GM19455 (cell line): Measurements from ENCODE around the gene PA2G4.
A peak's percentile ranks its signal among the peaks of the same experiment; 100 is the strongest.

Experiments used
- ATAC-seq: cut with Tn5 transposase; IDR thresholded peaks from one replicate; pipeline ENCODE4 v1.9.1; 2021; ENCODE audit not compliant: unreplicated experiment

Gene PA2G4

DNA sequence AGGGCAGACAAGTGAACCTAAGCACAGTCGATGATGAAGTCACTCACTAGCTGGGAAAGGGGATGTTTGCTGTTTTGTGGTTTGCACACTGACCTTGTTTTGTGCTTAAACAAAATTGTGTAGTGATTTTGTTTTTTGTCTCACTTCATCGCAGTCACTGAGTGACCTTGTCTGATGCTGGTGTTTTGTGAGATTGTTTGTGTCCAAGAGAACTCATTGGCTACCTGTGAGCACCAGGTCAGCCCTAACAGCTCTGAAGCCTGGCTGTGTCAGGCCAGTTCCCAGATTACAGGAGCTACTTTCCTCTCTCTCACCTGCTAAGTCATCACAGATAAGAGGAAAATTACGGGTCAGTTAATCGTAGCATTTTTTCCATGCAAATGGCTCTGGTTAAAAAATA, 19.8 kb downstream of the PA2G4 start:
- ATAC-seq = no peak

DNA sequence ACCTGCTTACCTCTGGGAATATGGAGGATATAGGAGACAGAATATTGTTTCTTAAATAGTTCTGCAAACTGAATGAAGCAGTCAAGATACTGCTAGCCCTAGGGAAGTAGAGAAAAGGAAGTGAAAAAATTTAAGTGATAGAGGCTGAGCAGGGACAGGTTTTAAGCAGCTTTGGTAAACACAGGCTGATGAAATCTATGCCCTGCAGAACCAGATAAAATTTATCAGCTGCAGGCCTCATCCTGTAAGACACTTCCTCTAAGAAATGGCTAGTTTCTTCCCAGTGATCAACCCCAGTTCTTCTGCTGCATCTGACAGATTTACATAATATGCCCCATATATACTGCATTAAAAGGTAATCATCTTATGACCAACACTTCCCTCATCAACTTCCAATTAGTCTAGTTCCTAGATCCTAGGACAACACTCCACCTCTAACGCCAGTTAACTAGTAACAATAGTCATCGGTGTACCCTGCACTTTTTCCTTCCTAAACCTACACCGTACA, 22.4 kb downstream of the PA2G4 start:
- no peak for ATAC-seq

DNA sequence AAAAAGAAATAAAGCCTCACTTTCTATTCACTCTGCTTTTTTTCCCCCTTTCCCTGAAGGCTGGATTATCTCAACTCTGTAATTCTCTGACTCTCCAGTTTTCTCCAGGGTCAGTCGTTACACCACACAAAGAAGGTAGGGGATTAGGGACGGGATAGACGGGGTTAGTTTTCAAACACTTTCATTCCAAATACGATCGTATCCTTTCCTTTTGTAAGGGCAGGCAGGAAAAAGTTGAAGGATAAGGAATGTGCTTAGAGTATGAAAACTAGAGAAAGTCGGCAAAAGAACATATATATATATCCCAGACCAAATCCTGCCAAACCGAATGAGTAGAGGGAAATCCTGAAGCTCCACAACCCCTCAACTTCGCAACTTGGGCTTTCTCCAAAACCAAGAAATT, 23.1 kb downstream of the PA2G4 start:
- ATAC-seq = no peak

DNA sequence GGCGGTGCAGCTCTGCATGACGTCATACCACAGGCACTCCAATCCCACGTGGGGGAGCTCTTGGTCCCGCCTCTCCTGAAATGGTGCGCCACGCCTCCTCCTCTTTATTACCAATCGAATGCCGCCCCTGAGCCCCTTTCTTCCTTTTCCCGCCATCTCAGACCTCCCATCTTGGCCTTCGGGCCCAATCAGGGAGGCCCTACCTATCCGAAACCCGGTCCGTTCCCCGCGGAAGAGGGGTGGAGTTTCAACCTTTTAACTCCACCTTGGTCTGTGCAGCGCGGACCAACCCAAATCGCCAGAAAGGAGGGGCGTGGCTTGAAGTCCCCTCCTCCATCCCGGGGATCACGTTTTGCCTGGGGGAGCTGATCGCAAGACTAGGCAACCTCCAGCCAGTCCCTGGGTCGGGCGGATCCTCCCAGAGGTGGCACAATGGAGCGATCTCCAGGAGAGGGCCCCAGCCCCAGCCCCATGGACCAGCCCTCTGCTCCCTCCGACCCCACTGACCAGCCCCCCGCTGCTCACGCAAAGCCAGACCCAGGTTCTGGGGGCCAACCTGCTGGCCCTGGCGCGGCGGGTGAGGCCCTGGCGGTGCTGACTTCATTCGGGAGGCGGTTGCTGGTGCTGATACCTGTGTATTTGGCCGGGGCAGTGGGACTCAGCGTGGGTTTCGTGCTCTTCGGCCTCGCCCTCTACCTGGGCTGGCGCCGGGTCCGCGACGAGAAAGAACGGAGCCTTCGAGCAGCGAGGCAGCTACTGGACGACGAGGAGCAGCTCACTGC, 23.7 kb downstream of the PA2G4 start, which contains the start of gene ESYT1:
ESYT1 (plus strand) TSS at position 380 of the 782 bp plus-strand sequence; CDS start at position 433, 53 bp downstream.
- ATAC-seq = peak; percentile 84

DNA sequence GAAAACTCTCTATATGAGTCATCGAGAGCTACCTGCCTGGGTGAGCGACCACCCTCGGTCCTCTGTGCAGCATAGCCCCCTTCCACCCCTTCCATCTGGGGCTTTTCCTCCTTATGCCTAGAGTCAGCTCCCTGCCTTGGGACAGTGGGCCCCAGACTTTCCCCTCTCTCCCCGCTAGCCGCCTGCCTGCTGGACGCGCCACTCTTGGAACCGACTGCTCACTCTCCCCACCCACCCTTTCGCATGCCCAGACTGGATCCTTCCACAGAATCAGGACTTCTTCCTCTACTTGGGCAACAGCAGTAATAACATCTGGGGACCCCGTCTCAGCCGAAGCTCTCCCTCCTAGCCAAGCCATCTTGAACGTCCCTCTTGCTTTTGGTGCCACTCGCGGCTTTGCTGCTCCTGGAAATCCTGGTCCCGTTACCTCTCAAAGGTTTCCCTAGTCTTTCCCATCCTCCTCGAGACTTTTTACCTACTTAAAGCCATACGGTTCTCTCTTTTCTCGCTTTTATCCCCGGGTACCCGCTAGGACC, 24.4 kb downstream of the PA2G4 start:
- ATAC-seq = no peak

DNA sequence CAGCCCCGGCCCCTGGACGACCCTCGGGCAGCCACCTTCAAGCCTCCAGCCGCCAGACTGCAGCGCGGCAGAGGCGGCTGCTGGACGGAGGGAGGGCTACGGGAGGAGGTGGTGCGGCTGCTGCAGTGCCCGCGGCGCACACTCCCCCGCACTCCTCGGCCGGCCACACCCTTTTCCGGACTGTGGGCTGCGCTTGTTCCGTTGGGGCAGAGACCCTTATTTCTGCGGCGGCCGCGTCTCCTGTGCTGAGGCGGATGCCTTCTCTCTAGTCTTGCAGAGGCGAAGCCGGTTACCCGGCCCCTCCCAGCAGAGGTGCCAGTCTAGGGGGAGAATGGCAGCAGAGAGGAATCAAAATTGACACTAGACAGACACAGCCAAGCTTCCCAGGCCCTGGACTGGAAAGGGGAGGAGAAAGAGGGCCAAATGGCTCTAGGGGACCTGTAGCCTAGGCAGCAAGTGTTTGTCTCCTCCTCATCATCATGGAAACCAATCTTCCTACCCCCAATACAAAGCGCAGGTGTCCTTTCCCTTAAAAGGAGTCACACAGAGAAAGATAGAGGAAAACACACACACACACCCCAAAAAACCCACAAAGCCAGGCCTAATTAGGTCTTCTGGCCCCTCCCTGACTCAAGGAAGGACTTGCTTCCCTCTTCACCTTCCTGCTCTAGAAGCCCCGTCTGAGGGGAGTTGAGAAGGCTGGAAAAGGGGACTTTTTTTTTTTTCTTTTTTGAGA, 25.0 kb downstream of the PA2G4 start:
- ATAC-seq = peak; percentile 39

DNA sequence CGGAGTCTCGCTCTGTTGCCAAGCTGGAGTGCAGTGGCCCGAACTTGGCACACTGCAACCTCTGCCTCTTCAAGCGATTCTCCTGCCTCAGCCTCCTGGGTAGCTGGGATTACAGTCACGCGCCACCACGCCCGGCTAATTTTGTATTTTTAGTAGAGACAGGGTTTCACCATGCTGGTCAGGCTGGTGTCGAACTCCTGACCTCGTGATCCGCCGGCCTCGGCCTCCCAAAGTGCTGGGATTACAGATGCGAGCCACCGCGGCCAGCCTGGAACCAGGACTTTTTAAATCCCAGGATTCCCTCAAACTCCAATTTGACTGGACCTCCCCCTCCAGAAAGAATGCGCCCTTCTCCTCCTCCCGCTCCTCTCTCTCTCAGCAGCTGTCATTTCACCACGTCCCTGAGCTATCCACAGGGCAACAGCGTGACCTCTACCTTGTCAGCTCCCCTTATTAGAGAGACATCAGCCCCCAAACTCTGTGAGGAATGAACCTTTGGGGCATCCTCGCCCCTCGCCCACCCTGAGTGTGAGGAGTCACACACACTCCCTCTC, 25.7 kb downstream of the PA2G4 start:
- ATAC-seq = no peak

DNA sequence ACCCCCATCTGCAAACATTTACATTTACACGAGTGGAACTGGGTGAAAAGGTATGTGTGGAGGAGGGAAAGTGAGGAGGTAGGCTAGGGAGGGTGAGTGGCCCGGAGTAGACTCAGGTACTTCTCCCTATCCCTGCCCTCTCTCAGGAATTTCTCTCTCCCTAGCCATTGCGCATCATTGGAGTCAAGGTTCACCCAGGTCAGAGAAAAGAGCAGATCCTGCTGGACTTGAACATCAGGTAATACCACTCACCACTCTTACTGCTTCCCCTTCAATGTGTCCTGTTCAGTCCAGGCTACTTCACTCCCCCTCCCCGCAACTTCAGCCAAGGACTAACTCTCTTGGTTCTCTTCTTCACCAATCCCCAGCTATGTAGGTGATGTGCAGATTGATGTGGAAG, 26.5 kb downstream of the PA2G4 start:
- no peak for ATAC-seq

DNA sequence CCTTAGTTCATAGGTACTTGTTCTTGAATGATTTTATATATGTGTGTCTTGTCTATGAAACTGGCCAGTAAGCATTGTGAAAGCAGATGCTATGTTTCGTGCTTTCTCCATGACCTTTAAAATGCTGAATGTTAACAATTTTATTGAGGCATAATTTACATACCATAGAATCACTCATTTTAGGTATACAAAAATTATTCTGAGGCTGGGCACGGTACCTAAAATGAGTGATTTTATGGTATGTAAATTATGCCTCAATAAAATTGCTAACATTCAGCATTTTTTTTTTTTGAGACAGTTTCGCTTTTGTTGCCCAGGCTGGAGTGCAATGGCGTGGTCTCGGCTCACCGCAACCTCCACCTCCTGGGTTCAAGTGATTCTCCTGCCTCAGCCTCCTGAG, 30.5 kb downstream of the PA2G4 start:
- ATAC-seq = no peak

DNA sequence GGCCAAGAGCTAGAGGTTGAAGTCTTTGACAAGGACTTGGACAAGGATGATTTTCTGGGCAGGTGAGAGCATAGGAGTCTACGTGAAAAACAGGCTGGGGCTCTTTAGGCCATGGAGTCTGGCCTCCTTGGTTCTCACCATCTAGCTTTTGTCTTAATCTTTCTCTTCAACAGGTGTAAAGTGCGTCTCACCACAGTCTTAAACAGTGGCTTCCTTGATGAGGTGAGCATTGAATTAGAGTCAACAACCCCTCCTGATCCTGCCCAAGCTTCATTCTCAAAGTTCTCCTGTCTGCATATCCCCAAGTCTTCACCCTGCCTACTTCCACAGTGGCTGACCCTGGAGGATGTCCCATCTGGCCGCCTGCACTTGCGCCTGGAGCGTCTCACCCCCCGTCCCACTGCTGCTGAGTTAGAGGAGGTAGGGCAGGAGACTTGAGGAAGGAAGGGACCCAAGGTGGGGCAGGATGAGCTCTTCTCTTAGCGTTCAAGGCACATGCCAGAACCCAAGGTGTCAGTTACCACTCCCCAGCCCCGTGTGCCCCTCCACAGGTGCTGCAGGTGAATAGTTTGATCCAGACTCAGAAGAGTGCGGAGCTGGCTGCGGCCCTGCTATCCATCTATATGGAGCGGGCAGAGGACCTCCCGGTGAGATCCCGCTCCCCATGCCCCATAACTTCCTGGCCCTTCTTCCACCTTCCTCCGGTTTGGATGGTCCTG, 33.7 kb downstream of the PA2G4 start:
- ATAC-seq = no peak

DNA sequence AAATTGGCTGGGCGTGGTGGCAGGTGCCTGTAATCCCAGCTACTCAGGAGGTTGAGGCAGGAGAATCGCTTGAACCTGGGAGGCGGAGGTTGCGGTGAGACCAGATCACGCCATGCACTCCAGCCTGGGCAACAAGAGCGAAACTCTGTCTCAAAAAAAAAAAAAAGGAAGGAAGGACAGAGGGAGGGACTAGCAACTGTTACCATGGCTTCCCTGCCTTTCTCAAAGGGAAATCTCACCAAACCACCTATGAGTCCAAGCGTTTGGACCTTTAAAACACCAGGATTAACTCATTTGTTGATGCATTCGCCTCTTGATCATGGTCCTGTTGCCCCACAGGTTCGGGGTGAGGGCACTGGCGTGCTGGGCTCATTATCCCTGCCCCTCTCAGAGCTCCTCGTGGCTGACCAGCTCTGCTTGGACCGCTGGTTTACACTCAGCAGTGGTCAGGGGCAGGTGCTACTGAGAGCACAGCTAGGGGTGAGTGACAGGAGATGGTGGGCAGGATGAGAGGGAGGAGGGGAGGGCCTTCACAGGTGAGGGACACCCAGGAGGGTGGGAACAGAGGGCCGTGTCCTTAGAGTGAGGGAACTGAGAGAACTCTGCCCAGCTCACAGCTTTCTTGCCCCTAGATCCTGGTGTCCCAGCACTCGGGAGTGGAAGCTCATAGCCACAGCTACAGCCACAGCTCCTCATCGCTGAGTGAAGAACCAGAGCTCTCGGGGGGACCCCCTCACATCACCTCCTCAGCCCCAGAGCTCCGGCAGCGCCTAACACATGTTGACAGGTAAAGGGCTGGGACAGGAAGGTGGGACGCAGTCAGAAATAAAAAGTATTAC, 37.8 kb downstream of the PA2G4 start:
- no peak for ATAC-seq

DNA sequence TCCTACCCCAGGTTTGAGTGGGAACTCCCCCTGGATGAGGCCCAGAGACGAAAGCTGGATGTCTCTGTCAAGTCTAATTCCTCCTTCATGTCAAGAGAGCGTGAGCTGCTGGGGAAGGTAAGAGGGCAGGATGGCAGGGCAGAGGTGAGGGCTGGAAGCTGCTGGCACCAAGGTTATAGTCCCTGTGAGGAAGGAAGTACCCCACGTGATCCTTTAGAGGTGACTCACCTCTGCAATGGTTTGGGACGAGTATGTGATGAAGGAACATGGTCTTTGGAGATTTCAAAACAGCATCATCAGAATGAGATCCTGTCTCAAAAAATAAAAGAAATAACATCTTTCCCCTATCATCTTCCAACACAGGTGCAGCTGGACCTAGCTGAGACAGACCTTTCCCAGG, 38.9 kb downstream of the PA2G4 start:
- no peak for ATAC-seq

DNA sequence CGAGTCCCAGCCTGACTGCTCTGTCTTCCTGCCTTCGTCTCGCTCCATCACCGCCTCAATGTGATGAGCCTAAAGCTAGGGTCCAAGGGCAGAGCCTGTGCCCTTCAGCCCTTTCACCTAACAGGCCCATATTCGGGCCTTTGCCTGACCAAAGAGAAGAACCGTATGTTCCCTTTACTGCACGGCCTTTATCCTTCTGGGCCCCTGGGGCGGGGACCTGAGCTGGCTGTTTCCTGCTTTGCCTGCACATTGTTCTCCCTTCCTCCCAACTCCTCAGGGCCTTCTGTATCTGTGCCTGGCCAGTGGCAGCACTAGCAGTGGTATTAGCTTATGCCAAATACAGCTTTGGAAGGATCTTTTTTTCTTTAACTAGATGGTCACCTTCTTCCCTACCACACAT, 39.5 kb downstream of the PA2G4 start:
- no peak for ATAC-seq

DNA sequence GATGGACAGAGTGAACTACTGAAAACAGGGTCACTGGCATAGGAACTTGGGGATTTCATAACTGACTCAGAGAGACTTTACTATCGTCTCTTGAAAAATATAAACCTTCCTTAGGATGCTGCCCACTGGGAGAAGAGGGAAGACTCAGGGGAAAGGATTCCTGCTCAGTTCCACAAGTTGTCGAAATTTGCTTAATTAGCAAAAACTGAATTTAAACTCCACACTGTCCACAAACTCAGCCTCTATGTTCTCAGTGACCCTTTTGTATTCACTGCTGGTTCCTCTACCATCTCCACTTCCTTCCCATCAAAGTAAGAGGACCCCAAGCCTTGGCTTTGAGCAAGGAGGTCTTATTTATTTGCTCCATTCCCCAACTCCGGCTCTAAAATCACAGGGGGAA, 40.9 kb downstream of the PA2G4 start:
- ATAC-seq = no peak

DNA sequence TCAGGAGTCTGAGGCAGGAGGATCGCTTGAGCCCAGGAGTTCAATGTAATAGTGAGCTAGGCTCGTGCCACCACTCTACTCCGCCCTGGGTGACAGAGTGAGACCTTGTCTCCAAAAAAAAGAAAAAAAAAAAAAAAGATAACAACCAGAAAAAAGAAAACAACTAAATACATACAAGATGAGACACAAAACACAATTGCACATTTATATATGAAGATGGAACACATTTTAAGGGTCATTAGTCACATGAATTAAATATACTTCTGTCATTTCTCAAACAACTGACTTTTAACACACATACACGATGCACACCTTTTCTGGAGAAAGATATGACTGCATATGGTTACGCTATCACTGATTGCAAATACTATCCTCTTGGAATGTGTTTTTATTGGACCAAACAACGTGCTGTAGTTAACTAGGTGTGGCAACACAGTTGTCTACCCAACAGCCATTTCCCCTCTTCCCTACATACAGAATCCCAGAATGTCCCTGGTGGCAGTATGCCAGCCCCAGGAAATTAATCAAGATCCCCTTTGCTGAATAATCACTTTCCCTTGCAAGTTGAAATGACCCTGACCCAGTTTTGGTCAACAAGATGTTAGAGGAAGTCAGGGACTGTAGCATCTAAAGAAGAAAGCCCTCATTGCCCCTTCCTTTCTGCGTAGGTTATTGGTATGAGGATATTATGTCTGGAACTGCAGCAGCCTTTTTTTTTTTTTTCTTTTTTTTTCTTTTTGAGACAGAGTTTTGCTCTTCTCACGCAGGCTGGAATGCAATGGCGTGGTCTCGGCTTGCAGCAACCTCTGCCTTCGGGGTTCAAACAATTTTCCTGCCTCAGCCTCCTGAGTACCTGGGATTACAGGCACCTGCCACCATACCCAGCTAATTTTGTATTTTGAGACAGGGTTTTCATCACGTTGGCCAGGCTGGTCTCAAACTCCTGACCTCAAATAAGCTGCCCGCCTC, 42.4 kb downstream of the PA2G4 start:
- ATAC-seq = no peak

DNA sequence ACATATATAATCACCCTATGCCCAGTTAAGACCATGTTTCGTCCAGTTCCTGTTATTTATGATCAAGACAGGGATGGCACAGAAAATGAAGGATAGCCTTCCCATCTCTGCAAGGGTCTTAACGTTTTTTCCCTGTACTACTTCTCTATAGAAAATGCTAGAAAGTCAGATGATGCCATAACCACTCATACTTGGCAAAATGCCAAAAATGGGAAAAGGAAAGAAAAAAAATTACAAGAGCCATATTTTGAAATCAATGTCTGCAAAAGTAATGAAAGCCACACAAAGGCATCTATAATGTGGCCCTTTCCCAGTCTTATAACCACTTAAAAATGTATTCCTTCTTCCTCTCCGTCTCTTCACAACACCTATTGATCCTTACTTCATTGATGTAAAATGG, 46.2 kb downstream of the PA2G4 start:
- ATAC-seq = no peak

DNA sequence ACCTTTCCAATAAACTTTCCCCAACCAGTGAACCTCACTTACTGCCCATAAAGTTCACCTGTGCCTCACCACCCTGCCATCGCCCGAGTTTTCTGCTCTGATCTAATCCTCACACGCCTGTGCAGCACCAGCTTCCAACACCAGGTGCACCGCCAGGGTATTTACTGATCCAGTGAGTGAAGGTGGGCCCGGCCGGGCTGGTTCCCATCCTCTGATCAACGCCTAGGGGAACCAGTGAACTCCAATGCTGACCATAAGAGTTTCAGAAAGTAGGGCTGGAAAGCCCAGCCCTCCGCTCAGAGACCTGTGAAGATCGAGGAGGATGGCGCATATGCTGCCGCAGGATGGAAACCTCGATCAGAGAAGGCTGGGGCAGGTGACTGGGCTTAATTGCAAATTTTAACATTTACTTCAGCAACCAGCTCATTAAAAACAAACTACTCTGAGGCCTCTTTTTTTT, 47.3 kb downstream of the PA2G4 start:
- peak; percentile 51 for ATAC-seq

DNA sequence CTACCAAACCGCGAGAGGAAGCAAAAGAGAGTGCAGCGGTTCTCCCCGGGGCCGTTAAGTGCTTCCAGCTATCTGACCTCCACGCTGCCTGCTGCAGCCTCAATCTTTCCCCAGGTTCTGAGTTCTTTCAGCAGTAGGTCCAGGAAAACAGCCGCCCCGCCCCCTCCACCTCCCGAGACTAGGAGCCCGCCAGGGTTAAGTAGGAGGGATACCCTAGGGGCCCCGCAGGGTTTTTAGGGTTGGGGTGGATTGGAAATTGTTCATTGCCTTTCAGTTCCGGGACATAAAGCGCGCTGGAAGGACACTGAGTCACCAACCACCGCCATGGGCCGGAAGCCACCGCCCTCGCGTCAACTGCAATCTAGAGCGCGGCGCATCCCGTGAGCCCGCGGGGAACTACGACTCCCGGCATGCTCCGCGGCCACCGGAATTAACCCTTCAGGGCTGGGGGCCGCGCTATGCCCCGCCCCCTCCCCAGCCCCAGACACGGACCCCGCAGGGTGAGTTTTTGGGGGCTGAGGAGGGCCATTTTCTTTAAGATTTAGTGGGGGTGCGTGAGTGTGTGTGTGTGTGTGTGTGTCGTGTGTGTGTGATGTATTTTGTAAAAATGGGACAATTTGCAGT, 47.9 kb downstream of the PA2G4 start, which contains the start of gene MYL6B:
MYL6B (plus strand) TSS at position 456 of the 624 bp plus-strand sequence. CDS start 1,332 bp downstream, outside the sequence.
- ATAC-seq = peak; percentile 86
